GM21737 (cell line): ENCODE results near the gene SLC17A9.
"Not testable (repeated sequence)": the region's sequence is repeated elsewhere in the genome, so short reads cannot be mapped to it uniquely, and the experiment has no call there.

ENCODE experiments used
- ATAC-seq: cut with Tn5 transposase; IDR thresholded peaks from one replicate; pipeline ENCODE4 v1.9.1; 2021; ENCODE audit warnings: mild to moderate bottlenecking, moderate library complexity; ENCODE audit not compliant: unreplicated experiment

Gene SLC17A9

DNA sequence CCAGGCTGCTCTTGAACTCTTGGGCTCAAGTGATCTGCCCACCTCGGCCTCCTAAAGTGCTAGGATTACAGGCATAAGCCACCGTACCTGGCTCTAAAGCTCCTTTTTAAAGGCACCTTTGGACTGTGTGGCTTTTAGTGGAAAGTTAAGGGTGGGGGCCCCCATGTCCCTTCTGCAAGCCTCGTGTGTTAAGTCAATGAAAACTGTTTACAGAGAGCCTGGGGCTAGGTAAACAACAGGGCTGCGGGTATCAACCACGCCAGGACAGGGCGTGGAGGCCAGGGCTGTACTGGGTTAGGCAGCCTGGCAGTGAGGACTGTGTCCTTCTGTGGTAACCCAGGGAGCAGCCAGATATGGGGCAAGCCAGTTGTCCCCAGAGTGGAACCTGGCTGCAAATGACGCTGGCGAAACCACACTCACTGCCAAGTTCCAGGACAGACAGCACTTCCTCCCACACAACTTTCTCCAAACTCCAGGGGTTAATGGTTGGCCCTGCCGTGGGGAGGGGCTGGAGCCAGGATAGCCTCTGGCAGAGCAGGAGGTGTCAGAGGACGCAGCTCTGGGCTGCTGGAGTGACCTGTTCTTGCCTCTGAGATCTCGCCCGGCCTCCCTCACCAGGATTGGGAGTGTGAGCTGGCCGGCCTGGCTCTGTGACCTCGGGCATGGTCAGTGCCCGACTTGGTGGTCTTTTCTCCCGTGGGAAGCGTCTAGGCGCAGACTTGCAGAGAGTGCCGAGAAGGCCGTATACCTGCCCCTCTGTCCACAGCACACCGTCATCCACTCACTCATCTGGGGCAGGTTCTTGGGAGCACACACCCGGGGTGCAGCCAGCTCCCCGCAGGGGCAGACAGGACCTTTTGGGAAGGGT, 3.2 kb downstream of the SLC17A9 start:
- ATAC-seq = no peak

DNA sequence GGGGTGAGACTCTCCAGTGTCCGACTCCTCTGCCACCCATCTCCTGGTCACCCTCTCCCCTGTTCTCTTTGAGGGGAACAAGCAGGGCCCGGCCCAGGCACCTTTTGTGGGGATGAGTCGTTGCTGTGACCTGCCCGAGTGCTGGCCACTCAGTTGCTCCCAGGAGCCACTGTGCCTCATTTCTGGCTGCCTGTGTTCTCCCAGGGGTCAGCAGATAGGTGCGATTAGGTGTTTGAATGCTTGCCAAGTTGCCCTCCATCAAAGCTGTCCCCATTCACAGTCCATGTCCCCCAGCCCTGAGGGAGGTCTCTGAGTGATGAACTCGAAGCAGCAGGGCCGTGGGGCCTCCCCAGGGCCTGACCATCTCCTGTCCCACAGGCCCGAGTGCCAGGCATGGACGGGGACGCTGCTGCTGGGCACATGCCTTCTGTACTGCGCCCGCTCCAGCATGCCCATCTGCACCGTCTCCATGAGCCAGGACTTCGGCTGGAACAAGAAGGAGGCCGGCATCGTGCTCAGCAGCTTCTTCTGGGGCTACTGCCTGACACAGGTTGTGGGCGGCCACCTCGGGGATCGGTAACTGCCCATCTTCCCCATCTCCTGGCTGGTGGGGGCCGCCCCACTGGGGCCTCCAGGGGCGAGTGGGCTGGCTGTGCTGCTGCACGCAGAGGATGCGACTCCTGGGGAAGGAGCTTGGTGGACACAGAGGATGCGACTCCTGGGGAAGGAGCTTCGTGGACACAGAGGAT, 4.1 kb downstream of the SLC17A9 start:
- ATAC-seq = no peak

DNA sequence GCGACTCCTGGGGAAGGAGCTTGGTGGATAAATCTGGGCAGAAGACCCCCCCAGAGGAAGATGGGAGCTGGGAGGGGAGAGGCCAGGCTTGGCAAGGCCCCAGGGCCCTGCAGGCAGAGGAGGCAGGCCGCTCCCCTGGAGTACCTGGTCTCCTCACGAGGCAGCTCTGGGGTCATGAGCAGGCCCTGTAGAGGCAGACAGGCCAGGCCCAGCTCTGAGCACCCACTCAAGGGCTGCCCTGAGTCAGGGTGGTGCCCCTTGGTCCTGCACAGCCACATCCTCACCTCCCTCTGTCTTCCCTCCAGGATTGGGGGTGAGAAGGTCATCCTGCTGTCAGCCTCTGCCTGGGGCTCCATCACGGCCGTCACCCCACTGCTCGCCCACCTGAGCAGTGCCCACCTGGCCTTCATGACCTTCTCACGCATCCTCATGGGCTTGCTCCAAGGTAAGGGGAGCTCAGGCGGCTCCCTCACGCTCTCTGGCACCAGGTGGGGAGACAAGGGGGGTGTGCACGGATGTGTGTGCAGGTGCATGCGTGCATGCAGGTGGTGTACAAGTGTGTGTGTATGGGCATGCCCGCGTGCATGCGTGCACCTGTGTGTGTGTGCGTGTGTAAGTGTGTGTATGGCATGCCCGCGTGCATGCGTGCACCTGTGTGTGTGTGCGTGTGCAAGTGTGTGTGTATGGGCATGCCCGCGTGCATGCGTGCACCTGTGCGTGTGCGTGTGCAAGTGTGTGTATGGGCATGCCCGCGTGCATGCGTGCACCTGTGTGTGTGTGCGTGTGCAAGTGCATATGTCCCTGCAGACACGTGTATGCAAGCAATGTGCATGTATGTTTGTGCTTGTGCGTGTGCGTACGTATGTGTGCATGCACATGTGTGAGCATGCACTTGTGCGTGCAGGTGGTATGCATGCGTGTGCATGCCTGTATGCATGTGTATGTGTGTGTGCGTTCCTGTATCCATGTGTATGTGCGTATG, 4.9 kb downstream of the SLC17A9 start:
- ATAC-seq = no peak

DNA sequence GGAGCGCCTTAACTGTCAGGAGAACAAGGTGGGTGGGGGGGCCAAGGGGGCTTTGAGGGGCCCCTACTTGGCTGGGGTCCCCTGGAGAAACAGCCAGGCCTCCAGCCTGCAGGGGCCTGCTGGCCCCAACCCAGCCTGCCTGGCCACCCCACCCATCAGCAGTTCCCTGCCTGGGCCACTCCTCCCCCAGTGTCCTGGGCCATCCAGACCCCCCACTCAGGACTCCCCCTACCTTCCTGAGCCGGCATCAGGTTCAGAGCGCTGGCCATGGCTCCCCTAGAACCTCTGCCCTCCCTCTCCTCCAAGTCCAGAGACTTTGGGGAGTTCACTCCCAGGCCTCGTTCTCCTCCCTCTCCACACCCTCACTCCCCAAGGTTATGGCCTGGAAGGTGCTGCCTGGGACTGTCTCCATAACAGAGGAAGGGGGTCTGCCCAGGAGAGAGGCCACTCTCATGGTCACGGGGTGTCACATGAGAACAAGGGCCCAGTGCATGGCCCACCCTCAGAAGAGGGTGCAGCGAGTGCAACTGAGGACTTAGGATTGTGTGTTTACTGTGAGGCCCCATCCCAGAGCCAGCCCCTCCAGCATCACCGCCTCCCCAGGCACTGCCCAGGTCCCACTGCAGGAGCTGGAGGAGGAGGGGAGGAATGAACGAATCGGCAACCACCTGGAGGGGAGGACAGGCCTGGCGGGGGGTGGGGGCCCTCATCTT, 6.0 kb downstream of the SLC17A9 start:
- ATAC-seq = no peak

DNA sequence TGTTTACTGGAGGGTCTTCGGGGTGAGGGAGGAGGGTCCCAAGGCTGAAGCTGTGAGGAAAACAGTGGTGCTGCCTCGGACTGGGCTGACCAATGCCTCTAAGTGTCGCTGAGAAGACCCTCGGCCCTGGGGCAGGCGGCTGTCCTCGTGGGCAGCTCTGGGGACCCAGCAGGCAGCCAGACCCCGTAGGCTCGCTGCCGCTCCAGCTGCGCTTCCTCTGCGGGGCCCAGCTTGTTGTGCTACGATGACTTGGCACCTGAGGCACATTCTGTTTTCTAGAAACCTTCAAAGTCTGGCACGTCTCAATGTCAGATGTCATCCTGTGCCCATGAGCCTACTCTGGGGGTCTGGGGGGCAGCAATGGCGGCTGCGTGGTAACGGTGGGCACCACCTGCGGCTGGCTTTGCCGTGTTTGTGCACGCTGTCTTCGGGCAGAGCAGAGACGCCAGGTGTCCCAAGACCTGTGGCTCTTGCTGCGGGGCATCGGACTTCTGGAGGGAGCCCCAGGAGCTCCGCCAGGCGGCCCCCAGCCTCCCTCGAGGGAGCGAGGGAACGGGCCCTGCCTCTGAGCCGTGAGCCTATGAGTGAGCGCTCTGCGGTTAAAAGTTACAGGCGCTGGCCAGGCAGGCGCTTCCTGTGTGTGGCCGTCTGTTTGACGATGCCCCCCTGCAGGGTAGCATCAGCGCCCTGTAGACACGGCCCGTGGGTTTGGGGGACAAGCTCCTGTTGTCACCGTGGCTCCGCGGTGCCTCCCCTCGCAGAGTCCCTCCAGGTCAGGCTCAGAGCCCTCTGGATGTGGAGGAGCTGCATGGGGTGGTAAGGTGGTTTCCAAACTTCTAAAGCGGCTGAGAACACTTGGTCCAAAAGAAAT, 6.8 kb downstream of the SLC17A9 start:
- no peak for ATAC-seq

DNA sequence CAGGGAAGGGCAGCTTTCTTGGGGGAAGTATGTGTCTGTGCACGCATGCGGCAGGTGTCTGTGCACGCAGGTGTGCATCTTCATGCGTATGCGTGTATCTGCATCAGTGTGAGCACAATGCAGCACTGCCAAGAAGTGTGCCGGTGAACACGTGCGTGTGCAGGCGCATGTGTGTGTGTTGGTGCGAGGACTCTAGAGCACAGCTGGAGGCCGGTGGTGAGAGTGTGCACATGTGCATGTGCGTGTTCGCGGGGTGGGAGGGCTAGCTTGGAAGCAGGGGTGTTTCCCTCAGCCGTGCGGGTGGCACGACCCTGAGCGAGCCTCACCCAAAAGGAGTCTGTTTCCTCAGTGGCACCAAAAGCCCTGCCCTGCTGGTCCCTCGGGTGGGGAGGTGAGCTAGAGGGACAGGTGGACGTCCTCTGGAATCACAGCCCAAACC, 7.5 kb downstream of the SLC17A9 start:
- ATAC-seq = no peak

DNA sequence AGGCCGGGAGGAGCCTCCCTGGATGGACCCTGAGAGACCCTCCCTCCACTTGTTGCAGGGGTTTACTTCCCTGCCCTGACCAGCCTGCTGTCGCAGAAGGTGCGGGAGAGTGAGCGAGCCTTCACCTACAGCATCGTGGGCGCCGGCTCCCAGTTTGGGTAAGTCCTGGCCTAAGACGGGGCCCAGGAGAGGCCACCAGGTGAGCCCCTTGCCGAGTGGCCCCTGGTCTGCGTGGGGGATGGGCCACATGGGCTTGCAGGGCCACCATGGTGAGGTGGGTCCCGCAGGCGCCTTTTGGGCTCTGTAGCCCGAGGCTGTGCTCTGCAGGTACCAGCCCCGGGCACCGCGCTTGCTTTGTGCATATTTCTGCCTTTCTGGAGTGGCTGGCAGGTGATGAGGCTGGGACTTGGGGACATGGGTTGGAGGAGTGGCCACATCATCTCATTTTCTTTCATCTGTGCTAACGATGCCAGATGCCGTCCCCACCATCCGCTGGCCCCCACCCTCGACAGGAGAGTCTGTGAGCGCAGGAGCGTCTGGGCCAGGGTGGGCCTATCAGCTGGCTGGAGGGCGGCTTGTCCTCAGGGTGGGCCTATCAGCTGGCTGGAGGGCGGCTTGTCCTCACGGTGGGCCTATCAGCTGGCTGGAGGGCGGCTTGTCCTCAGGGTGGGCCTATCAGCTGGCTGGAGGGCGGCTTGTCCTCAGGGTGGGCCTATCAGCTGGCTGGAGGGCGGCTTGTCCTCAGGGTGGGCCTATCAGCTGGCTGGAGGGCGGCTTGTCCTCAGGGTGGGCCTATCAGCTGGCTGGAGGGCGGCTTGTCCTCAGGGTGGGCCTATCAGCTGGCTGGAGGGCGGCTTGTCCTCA, 8.2 kb downstream of the SLC17A9 start:
- ATAC-seq = not testable (repeated sequence)

DNA sequence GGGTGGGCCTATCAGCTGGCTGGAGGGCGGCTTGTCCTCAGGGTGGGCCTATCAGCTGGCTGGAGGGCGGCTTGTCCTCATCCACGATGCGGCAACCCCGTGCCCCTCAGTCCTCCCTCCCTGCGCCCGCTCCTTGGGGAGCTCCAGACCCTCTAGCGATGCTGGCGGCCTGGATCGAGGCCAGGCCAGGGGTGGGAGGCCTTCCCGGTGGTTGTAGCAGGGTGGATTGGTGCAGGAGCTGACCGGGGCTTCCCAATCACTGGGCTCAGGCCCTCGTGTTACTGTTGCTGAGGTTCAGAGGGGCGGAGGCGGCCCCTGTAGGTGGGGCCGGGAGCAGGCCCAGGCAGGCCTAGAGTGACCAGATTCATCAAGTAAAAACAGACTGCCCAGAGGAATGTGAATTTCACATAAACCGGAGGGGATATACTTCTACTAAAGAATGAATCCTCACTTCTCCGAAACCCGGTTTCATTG, 8.8 kb downstream of the SLC17A9 start:
- ATAC-seq = no peak

DNA sequence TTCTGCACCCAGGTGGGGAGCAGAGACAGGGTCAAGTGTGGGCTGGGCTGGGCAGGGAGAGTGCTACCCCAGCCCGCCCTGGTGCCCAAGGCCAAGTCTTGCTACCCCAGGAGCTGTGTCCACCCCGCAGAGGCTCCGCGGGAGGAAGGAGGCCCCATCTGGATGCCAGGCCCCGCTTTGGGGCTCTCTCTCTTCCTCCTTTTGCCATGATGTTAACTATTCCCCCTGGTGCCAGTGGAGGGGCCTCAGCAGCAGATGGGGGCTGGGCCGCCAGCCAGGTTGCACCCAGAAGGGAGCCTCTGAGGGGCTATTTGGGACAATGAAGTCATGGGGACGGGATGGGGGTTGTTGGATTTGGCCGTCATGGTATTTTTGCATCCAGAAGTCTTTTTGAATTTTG, 9.3 kb downstream of the SLC17A9 start:
- no peak for ATAC-seq

DNA sequence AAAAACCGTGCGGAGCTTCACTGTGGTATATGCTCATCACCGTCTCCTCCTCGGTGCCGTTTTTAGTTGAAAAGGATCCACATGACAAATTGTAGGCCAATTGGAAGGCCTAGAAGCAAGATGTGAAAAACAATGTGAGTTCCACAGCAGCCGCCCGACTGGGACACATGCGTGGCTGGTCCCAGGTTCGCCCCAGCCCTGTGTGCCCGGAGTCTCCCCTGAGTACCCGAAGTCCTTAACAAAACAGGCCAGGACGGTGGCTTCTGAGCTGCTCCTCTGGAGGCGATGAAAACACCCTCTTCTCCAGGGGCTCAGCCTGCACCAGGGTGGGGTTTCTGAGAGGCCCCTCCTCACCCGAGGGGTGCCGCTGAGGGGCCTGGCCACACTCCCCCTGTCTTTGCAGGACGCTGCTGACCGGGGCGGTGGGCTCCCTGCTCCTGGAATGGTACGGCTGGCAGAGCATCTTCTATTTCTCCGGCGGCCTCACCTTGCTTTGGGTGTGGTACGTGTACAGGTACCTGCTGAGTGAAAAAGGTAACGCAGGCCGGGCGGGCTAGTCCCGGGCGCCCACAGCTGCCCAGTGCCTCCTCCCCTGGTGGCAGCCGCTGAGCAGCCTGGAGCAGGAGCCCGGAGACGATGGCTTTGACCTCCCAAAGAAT, 9.8 kb downstream of the SLC17A9 start:
- no peak for ATAC-seq

DNA sequence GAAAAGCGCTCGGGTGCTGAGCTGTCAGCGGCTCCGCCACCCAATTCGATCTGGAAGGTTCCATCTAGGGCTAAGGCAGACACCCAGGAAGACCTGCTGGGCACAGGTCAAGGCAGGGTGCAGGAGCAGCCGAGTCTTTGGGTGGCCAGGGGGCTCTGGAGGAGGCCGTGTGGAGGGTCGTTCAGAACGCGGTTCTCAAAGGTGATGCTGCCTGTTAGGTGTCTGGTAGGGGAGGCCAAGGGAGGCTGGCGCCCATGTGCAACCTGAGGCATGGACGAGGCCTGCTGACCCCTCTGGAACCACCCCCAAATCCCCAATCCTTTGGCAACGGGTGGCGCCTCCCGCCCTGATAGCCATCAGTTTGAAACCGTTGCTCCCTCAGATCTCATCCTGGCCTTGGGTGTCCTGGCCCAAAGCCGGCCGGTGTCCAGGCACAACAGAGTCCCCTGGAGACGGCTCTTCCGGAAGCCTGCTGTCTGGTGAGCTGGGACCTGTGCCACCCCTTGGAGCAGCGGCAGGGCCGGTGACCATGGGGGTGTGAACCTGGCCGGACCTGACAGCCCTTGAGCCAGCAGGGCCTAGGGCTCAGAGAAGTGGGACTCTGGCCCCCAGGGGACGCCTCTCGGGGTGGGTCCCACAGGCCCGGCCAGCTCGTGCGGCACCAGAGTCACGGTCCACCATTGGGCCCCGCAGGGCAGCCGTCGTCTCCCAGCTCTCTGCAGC, 10.5 kb downstream of the SLC17A9 start:
- ATAC-seq = no peak

DNA sequence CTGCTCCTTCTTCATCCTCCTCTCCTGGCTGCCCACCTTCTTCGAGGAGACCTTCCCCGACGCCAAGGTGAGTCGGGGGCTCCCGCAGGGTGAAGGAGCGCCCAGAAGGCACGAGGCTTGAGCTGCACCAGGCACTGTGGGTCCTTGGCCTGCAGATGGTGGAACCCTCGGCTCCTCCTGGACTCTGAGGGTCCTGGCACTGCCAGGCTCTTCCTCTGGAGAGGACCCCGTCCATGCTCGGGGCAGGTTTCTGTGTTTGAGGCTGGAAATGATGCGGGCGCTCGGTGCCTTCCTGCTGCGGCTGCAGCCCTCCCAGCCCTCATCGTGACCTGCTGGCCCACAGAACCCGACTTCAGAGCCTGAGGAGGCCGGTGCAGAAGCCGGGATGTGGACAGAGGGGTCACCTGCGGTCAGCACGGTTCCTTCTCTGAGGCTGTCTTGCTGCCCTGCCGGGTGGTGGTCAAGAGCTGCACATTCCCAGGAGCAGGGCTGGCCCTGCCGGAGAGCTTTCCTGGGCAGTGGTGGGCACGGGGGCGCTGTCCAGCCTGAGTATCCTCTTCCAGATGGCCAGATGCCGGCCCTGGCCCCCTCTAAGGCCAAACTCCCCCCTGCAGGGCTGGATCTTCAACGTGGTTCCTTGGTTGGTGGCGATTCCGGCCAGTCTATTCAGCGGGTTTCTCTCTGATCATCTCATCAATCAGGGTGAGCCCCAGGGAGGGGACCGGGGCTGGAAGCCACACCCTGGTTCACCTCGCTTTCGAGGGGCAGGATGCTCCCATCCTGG, 11.3 kb downstream of the SLC17A9 start:
- ATAC-seq = no peak

DNA sequence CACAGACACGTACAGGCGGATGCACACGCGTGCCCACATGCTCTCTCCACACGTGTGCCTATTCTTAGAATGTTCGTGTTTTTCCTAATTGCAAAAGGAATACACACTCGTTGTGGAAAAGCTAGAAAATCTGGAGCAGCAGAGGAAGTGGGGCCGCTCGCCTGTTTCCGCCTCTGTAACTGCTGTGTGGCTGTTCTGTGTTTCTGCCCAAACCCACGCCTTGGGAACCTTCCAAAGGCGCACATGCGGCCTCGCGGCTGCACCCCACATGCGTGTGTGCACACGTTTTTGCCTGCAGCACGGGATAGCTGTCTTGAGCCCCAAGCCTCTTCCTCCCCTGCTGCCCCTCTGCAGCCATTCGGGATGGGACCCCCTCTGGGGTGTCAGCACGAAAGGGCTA, 12.2 kb downstream of the SLC17A9 start:
- no peak for ATAC-seq

DNA sequence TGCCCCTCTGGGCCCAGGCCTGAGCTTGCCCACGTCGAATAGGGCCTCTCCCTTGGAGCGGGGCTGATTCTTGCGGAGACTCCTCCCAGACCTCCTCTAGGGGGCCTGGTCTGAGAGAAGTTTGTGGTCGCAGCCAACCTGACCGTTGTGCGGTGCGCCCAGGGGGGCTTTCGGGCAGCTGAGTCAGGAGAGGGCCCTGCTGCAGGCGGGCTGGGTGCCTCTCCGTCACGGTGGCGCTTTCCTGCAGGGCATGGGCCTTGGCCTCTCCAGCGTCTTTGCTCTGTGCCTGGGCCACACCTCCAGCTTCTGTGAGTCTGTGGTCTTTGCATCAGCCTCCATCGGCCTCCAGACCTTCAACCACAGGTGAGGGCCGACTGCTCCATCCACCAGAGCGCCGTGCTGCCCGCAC, 12.9 kb downstream of the SLC17A9 start:
- ATAC-seq = no peak

DNA sequence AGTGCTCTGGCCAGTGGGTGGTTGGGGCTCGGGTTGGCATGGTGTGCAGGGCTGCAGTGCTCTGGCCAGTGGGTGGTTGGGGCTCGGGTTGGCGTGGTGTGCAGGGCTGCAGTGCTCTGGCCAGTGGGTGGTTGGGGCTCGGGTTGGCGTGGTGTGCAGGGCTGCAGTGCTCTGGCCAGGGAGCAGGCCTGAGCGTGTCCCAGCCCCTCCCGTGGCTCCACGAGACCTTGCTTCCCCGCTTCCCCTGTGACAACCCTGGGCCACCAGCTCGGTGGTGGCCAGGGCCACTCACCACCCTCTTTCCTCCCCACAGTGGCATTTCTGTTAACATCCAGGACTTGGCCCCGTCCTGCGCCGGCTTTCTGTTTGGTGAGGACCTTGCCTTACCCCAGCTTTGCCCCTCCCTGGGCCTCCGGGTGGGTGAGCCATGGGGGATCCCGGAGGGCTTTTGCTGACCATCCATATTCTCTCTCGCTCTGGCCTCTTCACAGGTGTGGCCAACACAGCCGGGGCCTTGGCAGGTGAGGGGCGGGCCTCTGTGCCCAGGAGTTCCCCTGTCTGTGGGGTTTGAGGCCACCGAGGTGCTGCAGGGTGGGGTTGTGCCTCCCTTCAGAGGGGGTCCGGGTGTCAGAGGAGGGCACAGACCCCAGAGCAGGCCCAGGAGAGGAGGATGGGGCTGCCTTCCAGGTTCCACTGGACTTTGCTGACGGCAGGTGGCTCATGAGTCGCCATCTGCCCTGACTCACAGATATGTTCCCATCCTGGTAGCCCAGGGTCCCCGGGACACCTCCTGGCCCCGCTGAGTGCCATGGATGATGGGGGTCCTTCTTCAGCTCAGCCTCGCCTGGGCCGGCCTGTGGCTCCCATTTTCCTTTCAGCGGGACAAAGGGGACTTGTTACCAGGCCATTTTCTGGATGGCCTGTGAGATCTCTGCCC, 14.0 kb downstream of the SLC17A9 start:
- no peak for ATAC-seq
